ENCODE results near the gene COL5A1.

Gene COL5A1

DNA sequence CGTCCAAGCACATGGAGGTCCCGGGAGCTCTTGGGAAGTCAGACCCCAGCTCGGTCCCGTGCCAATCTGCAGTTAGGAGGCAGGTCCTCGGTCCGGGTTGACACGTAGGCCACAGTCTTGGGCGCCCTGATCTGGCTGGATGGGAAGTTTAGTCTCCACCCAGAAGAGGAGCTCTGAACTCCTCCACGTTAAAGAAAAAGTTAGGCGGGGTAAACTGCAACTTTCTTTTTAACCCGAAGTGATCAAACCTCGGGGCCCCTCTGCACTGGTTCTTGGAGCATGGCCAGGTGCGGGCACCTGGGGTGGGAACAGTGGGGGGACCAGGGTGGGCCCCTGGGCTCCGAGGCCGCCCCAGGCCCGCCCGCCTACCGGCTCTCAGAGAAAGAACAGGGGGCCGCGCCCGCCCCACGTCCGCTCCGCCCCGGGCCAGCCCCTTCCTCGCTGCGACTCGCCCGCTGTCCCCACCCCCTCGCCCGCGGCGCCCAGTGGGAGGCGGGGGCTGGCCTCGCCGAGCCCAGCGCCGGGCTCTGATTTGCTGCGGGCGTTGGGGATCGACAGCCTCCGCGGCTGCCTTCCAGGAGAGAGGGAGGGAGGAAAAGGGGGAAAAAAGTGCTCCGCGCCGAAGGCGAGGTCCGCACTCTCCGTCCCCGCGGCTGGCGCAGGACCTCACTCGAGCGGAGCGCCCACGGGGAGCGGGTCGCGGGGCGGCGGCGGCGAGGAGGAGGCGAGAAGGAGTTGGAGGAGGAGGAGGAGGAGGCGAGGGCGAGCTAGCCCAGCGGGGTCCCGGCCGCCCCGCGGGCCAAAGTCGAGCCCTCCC is at the start of gene COL5A1:
COL5A1 (plus strand) TSS at position 631 of the 817 bp plus-strand sequence. CDS start 385 bp downstream, outside the sequence.
- no peaks in the 10 kb centered on the region for H3K27me3 ChIP-seq (ENCODE audit: insufficient read depth, low read length)
- H3K27ac ChIP-seq (ENCODE audit: low read depth, low read length): peak within 1 kb of the TSS; percentile 74
- H2AFZ ChIP-seq (ENCODE audit: low read length, unreplicated experiment): peak within 1 kb of the TSS; percentile 83
- no peaks in the 10 kb centered on the region for H3K36me3 ChIP-seq (ENCODE audit: insufficient read depth, low read length)
- H3K79me2 ChIP-seq (ENCODE audit: control insufficient read depth, insufficient read depth, low read length, unreplicated experiment): peaks cover 39% of the 10 kb centered on the region
- peaks cover 26% of the 10 kb centered on the region for H3K4me1 ChIP-seq (ENCODE audit: control insufficient read depth, insufficient read depth, low read length, unreplicated experiment)
- H3K4me3 ChIP-seq (ENCODE audit: low read depth, low read length): peak within 1 kb of the TSS; percentile 95

DNA sequence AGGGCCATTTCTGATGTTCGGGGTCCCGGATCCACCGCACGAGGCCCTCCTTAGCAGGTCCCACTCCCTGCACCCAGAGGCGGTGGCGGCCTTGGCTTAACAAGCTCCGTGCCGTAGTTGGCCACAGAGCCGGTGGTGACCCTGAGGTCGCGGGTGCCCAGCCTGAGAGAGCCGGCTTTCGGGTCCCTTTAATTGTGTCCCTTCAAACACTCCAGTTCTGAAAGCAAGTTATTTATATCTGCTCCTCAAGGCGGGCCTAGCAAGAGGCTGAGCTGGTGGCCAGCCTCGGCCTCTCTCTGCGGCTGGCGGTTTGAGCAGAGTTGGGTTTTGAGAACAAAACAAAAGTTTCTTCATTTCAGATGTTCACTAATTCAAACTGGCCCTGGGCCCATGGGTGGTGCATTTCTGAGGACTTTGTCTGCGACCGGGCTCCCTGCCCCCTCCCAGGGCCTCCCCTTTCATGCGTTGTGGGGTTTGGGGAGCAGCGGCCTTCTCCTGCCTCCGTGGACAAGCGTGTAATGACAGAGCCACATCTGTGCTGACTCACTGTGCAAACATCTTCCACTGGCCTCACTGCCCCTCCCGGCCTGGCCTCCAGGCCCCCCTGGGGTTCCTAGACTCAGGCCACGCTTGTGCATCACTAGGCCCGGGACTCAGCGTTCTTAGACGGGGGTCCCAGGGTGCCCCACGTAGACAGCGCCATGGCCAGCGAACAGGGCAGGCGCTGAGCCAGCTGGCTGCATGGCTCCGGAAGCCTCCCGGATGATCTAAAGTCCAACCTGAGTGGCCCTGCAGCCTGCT is 49.4 kb upstream of the COL5A1 start:
- H3K4me3 ChIP-seq (ENCODE audit: low read depth, low read length): peak overlapping the region; percentile 66
- no peaks in the 10 kb centered on the region for H3K36me3 ChIP-seq (ENCODE audit: insufficient read depth, low read length)
- peak overlapping the region; percentile 97 for H3K27ac ChIP-seq (ENCODE audit: low read depth, low read length)
- H3K4me1 ChIP-seq (ENCODE audit: control insufficient read depth, insufficient read depth, low read length, unreplicated experiment): peaks cover 34% of the 10 kb centered on the region
- no peaks in the 10 kb centered on the region for H3K27me3 ChIP-seq (ENCODE audit: insufficient read depth, low read length)
- peak overlapping the region; percentile 85 for H2AFZ ChIP-seq (ENCODE audit: low read length, unreplicated experiment)
- no peaks in the 10 kb centered on the region for H3K79me2 ChIP-seq (ENCODE audit: control insufficient read depth, insufficient read depth, low read length, unreplicated experiment)

DNA sequence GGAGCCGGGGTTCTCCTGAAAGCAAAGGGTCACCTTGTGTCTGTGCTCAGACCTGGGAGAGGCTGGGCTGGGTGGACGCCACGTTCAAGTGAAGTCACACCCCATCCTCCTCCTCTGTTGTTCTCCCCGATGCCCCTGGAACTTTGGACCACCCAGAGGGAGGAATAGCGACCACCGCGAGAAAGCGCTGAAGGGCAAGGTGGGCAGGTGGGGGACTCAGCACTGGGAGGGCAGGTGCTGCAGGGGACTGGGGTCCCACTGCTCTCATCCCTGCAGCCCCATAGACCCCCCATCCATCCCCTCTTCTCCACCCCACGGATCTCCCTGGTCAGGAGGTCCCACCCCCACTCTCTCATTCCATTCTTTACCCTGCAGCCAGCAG is 48.8 kb upstream of the COL5A1 start:
- Histone ChIP-seq H3K79me2 (ENCODE audit: control insufficient read depth, insufficient read depth, low read length, unreplicated experiment) (no peaks in the 10 kb centered on the region), H3K4me1 (ENCODE audit: control insufficient read depth, insufficient read depth, low read length, unreplicated experiment) (peaks cover 34% of the 10 kb centered on the region), H3K36me3 (ENCODE audit: insufficient read depth, low read length) (no peaks in the 10 kb centered on the region), H3K4me3 (ENCODE audit: low read depth, low read length) (peak overlapping the region; percentile 66; the same call in 1 of the 2 replicates), H2AFZ (ENCODE audit: low read length, unreplicated experiment) (no peak overlapping the region), H3K27ac (ENCODE audit: low read depth, low read length) (peak overlapping the region; percentile 97), H3K27me3 (ENCODE audit: insufficient read depth, low read length) (no peaks in the 10 kb centered on the region)

DNA sequence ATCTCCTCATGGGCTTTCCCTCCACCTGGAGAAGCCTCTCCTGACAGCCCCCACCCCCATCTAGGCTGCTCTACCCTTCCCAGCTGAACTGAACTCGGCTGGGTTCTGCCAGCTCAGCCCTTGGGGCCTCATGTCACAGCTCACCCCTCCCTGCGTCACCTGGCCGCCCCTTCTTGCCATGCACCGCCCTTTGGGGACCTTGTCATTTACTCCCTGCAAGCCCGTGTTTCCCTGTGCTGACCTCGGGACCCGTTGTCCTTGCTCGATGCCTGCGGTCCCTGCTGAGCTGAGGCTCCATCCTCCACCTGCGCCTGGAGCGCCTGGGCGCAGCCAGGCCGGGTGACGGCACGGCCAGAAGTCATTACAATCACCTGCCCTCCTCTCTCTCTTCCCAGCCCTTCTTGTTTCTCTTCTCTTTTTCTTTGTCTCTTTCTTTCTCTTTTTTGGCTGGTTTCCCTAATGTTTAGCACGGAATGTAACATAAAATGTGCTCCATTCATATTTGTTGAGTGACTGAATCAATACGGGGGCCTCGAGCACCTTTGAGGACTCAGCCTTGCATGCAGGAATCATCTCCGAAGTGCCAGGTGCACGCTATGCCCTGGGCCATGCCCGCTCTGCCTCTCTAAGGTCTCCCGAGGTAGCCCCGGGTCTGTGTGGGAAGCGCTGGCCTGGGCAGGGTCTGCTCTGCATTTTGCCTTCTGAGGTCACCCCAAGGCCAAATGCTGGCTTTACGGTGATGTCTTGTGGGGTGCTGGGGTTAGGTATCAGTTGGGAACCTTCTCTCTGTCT is 48.1 kb upstream of the COL5A1 start:
- Histone ChIP-seq H3K79me2 (ENCODE audit: control insufficient read depth, insufficient read depth, low read length, unreplicated experiment) (no peaks in the 10 kb centered on the region), H3K4me3 (ENCODE audit: low read depth, low read length) (no peak overlapping the region), H3K4me1 (ENCODE audit: control insufficient read depth, insufficient read depth, low read length, unreplicated experiment) (peaks cover 34% of the 10 kb centered on the region), H3K27ac (ENCODE audit: low read depth, low read length) (peak overlapping the region; percentile 97; the same call in 1 of the 2 replicates), H3K27me3 (ENCODE audit: insufficient read depth, low read length) (no peaks in the 10 kb centered on the region), H2AFZ (ENCODE audit: low read length, unreplicated experiment) (no peak overlapping the region), H3K36me3 (ENCODE audit: insufficient read depth, low read length) (no peaks in the 10 kb centered on the region)

DNA sequence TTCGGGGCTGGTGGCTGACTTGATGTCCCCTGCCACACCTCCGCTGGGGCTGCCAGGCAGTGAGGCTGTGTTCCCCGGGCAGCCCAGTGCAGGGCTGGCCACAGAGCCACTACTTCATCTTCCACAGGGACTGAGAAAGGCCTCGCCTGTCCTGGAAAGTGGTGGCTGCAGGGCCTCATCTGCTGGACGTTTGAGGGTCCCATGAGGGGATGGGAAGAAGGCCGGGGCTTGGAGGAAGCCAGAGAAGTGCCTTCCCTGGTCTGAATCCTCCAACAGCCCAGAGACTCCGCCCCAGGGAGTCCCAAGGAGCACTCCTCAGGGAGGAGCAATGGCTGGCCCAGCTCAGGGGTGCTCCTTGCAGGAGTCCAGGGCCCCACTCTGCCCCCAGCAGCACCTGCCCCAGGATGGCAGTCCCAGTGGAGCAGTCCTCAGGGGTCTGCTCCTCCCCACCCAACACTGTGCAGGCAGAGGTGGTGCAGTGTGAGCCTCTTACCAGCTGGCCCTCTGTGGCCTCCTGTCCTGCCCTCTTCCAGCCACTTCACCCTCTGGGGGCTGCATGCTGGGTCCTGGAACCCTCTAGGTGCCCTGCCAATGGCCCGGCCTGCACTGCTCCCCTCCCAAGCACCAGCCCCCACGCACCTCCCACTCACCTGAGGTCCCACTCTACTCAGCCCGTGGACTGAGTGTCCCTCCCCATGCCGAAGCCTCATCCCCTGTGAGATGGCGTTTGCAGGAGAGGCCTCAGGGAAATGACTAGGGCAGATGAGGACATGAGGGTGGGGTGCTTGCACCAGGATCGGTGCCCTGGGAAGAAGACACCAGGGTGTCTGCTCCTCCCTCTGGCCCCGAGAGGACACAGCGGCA is 47.3 kb upstream of the COL5A1 start:
- H3K79me2 ChIP-seq (ENCODE audit: control insufficient read depth, insufficient read depth, low read length, unreplicated experiment): no peaks in the 10 kb centered on the region
- H3K27me3 ChIP-seq (ENCODE audit: insufficient read depth, low read length): no peaks in the 10 kb centered on the region
- no peaks in the 10 kb centered on the region for H3K36me3 ChIP-seq (ENCODE audit: insufficient read depth, low read length)
- no peak overlapping the region for H3K27ac ChIP-seq (ENCODE audit: low read depth, low read length)
- peaks cover 34% of the 10 kb centered on the region for H3K4me1 ChIP-seq (ENCODE audit: control insufficient read depth, insufficient read depth, low read length, unreplicated experiment)
- H2AFZ ChIP-seq (ENCODE audit: low read length, unreplicated experiment): no peak overlapping the region
- no peak overlapping the region for H3K4me3 ChIP-seq (ENCODE audit: low read depth, low read length)

DNA sequence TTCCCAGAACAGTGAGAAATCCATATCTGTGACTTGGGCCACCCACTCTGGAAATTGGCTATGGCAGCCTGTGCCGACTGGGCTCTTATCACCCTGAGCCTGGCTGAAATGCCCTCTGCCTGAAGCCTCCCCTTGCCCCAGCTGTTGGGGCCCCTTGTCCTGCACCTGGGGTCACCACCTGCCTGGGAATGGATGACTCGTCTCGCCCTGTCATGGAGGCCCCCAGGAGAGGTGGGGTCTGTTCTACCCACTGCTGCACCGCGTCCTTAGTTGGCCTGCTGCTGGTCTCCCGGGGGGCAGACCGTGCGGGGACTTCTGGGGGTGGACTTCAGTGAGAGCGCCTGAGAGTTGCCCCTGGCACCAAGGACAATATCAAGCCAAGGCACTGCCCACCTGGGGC is 46.6 kb upstream of the COL5A1 start:
- Histone ChIP-seq H3K27ac (ENCODE audit: low read depth, low read length) (no peak overlapping the region), H3K79me2 (ENCODE audit: control insufficient read depth, insufficient read depth, low read length, unreplicated experiment) (no peaks in the 10 kb centered on the region), H2AFZ (ENCODE audit: low read length, unreplicated experiment) (no peak overlapping the region), H3K4me1 (ENCODE audit: control insufficient read depth, insufficient read depth, low read length, unreplicated experiment) (peaks cover 34% of the 10 kb centered on the region), H3K36me3 (ENCODE audit: insufficient read depth, low read length) (no peaks in the 10 kb centered on the region), H3K27me3 (ENCODE audit: insufficient read depth, low read length) (no peaks in the 10 kb centered on the region), H3K4me3 (ENCODE audit: low read depth, low read length) (no peak overlapping the region)

DNA sequence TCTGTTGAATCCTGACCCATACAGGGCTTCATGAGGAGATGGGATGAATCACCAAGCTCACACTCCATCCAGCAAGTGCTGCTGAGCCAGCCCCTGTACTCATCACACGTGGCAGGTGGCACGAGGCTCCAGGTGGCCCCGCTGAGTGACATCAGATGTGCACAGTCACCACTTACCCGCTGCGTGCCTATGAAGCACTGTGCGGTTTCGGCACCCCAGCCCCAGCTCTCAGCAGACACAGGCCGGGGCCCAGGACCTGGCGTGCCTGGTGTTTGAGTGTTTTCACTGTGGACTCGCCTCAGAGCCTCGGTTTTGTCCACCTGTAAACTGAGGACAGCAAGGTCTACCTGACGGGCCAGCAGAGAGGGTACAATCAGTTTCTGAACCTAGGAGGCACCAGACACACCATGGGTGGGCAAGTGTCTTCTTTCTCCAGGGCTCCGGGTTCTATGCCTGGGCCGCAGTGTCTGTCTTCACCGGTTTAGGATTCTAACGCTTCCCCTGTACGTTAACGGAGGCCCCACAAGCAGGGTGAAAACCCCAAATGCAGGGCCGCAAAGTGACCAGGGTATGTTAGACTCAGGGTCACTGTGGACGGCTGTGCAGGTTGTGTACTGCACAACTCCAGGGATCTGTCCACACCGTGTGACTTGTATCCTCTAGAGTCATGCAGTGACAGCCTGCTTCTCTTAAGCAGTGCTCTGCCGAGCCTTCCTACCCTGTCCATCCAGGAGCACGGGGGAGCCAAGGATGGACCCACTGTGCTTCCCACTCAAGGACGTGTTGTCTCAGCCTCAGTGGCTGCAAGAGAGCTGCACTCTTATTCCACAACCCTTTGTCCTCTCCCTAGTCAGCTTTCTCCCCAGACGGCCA is 44.3 kb upstream of the COL5A1 start:
- H3K27me3 ChIP-seq (ENCODE audit: insufficient read depth, low read length): no peaks in the 10 kb centered on the region
- H3K79me2 ChIP-seq (ENCODE audit: control insufficient read depth, insufficient read depth, low read length, unreplicated experiment): no peaks in the 10 kb centered on the region
- no peaks in the 10 kb centered on the region for H3K36me3 ChIP-seq (ENCODE audit: insufficient read depth, low read length)
- no peak overlapping the region for H2AFZ ChIP-seq (ENCODE audit: low read length, unreplicated experiment)
- no peak overlapping the region for H3K4me3 ChIP-seq (ENCODE audit: low read depth, low read length)
- peaks cover 20% of the 10 kb centered on the region for H3K4me1 ChIP-seq (ENCODE audit: control insufficient read depth, insufficient read depth, low read length, unreplicated experiment)
- H3K27ac ChIP-seq (ENCODE audit: low read depth, low read length): no peak overlapping the region

DNA sequence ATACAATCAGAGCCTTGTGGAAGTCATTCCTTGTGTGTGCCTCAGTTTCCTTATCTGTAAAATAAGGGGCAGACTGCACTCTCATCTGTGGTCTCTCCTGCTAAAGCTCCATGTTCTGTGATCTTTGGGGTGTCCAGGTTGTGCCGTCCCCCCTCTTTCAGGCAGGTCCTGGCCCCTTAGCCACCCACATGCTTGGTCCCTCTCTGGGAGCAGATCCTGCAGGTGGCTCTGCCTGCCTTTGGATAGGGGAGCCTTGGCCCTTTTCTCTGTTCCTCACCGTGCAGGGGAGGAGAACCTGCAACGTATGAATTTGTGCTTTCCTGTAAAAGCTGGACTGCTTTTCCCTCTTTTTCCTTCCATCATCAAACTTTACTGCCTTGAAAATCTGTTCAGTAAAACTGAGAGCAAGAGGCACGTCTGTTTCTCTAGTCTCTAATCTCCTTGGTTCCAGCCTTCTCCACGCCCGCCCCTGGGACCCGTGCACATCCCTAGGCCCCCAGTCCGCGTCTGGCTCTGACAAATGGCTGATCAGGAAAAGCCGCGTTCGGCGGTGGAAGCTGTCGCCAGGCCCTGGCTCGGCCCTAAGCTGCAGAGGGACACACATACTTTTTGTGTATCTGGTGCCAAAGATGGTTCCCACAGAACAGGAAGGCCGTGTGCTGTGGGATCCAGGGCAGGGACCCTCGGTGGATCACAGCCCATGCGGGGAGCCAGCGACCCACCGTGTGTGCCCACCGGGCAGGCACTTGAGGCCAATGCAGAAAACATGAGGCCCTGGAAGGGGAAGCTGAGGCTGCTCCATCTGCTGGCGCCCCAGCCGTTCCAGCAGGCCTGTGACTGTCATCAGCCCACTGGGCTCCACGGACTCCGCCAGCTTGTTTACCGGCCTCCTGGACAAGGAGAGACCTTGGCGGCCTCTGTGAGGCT is 43.4 kb upstream of the COL5A1 start:
- no peaks in the 10 kb centered on the region for H3K79me2 ChIP-seq (ENCODE audit: control insufficient read depth, insufficient read depth, low read length, unreplicated experiment)
- H3K4me1 ChIP-seq (ENCODE audit: control insufficient read depth, insufficient read depth, low read length, unreplicated experiment): peaks cover 17% of the 10 kb centered on the region
- H3K4me3 ChIP-seq (ENCODE audit: low read depth, low read length): no peak overlapping the region
- H3K36me3 ChIP-seq (ENCODE audit: insufficient read depth, low read length): no peaks in the 10 kb centered on the region
- H3K27me3 ChIP-seq (ENCODE audit: insufficient read depth, low read length): no peaks in the 10 kb centered on the region
- no peak overlapping the region for H3K27ac ChIP-seq (ENCODE audit: low read depth, low read length)
- no peak overlapping the region for H2AFZ ChIP-seq (ENCODE audit: low read length, unreplicated experiment)

DNA sequence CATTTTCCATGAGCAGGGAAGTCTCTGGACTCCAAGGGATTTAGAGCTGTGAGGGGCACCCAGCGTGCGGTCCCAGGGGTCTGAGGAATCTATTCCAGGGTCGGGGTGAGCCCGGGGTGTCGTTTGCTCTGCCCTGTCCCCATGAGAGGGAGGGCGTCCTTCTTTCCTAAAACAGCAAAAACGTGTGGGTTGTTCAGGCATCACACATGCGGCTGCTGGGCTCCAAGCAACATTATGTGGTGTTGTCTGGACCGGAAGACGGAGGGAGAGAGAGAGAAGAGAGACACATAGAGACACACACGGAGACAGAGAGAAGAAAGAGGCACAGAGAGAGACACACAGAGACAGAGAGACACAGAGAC is 42.7 kb upstream of the COL5A1 start:
- Histone ChIP-seq H3K27me3 (ENCODE audit: insufficient read depth, low read length) (no peaks in the 10 kb centered on the region), H3K4me1 (ENCODE audit: control insufficient read depth, insufficient read depth, low read length, unreplicated experiment) (peaks cover 14% of the 10 kb centered on the region), H2AFZ (ENCODE audit: low read length, unreplicated experiment) (no peak overlapping the region), H3K36me3 (ENCODE audit: insufficient read depth, low read length) (no peaks in the 10 kb centered on the region), H3K79me2 (ENCODE audit: control insufficient read depth, insufficient read depth, low read length, unreplicated experiment) (no peaks in the 10 kb centered on the region), H3K4me3 (ENCODE audit: low read depth, low read length) (no peak overlapping the region), H3K27ac (ENCODE audit: low read depth, low read length) (no peak overlapping the region)

All from ACC112 (cell line).